A673 (cell line): ENCODE results near the gene FUT8. TPM values are rescaled to one million over a fixed set of nuclear protein-coding genes. Genes with fewer than 3 reads are reported as not detected.

Source experiments
- BruUV-seq: library from RNA; stranded (reverse); fragments of 400-500 nt; replicated peaks from 2 replicates; lab custom pipeline; 2021; lab: Mats Ljungman, UMichigan
- CTCF ChIA-PET: fragments of 300-600 bp; sonication (Branson Sonifier 250); formaldehyde crosslinking; loops from one replicate; lab custom pipeline; 2022; ENCODE audit warnings: antibody characterized with exemption; lab: Charles Lee
- POLR2A ChIA-PET: fragments of 300-600 bp; sonication (Branson Sonifier 250); formaldehyde crosslinking; loops from one replicate; lab custom pipeline; 2022; ENCODE audit warnings: antibody characterized with exemption; ENCODE audit not compliant: low non-redundant PET; lab: Charles Lee
- DNase-seq: peaks from one replicate; pipeline ENCODE4 v3.0.0-alpha.2; 2015; ENCODE audit warnings: low spot score
- H3K27ac ChIP-seq: fragments of 200-600 bp; sonication (generic); 2 replicates; pipeline ENCODE4 v1.5.1; 2016; ENCODE audit warnings: mixed run types, low read depth, mild to moderate bottlenecking, mixed read lengths, antibody characterized with exemption, low read length; ENCODE audit not compliant: poor library complexity, severe bottlenecking
- H3K27me3 ChIP-seq: fragments of 200-600 bp; sonication (generic); replicated peaks from 2 replicates; pipeline ENCODE4 v1.6.1; 2017; ENCODE audit warnings: mixed run types, low read depth, mild to moderate bottlenecking, mixed read lengths, antibody characterized with exemption, low read length; ENCODE audit not compliant: insufficient read depth, poor library complexity
- H3K36me3 ChIP-seq: fragments of 200-600 bp; sonication (generic); 2 replicates; pipeline ENCODE4 v1.6.1; 2016; ENCODE audit warnings: mixed run types, mild to moderate bottlenecking, mixed read lengths, antibody characterized with exemption, low read length; ENCODE audit not compliant: insufficient read depth, poor library complexity, severe bottlenecking
- H3K4me1 ChIP-seq: fragments of 200-600 bp; sonication (generic); 2 replicates; pipeline ENCODE4 v1.6.1; 2017; ENCODE audit warnings: mixed run types, mild to moderate bottlenecking, mixed read lengths, antibody characterized with exemption, low read length; ENCODE audit not compliant: insufficient read depth, poor library complexity, severe bottlenecking
- H3K4me3 ChIP-seq: fragments of 200-600 bp; sonication (generic); 2 replicates; pipeline ENCODE4 v1.5.1; 2016; ENCODE audit warnings: low read depth, mixed run types, mild to moderate bottlenecking, mixed read lengths, low read length; ENCODE audit not compliant: poor library complexity, severe bottlenecking
- H3K9me3 ChIP-seq: fragments of 200-600 bp; sonication (generic); 2 replicates; pipeline ENCODE4 v1.6.1; 2016; ENCODE audit warnings: mixed run types, low read depth, mild to moderate bottlenecking, mixed read lengths, antibody characterized with exemption, low read length; ENCODE audit not compliant: poor library complexity, severe bottlenecking
- CTCF ChIP-seq: fragments of 300-800, 200-600 bp; sonication (generic); conservative IDR thresholded peaks from 2 replicates; pipeline ENCODE4 v1.5.1; 2017; ENCODE audit warnings: low read depth, mild to moderate bottlenecking, antibody characterized with exemption, low read length, moderate library complexity, mixed read lengths
- EZH2 ChIP-seq: fragments of 200-600 bp; sonication (generic); IDR thresholded peaks from 2 replicates; pipeline ENCODE4 v1.6.1; 2017; ENCODE audit warnings: borderline replicate concordance, low read depth, mild to moderate bottlenecking, mixed read lengths, antibody characterized with exemption, low read length; ENCODE audit not compliant: poor library complexity, severe bottlenecking
- intact Hi-C: fragments of 100-400 bp; cut with micrococcal nuclease; formaldehyde crosslinking; loops from one replicate; pipeline ENCODE4 v1.10.0; 2022; ENCODE audit not compliant: unreplicated experiment
- total RNA-seq: library from RNA; stranded (reverse); gene quantifications from 2 replicates; pipeline ENCODE4 v1.2.3, GENCODE V29; 2021

The FUT8 gene
- total RNA-seq, 1 experiment from 2014 or later = 11.0 TPM

GRCh38 chr14:65664436-65664835, 251.9 kb downstream of the FUT8 start:
- DNase-seq = no peak
- intact Hi-C loops = no loop called here
- ChIA-PET POLR2A (no interaction called here), CTCF (no interaction called here)
- TF ChIP-seq EZH2 = no peak
- TF ChIP-seq CTCF = no peak
- no TSS peak for BruUV-seq
- no peaks in the 10 kb centered on the region for H3K36me3 ChIP-seq
- no peak overlapping the region for H3K27ac ChIP-seq
- no peaks in the 10 kb centered on the region for H3K4me1 ChIP-seq
- no peaks in the 10 kb centered on the region for H3K9me3 ChIP-seq
- no peak overlapping the region for H3K4me3 ChIP-seq
- no peaks in the 10 kb centered on the region for H3K27me3 ChIP-seq

- CTCF ChIA-PET = no interaction called here
- Histone ChIP-seq H3K4me3 (no peak overlapping the region), H3K36me3 (no peaks in the 10 kb centered on the region), H3K9me3 (no peaks in the 10 kb centered on the region), H3K4me1 (no peaks in the 10 kb centered on the region), H3K27ac (no peak overlapping the region), H3K27me3 (no peaks in the 10 kb centered on the region)
- no peak for DNase-seq
- POLR2A ChIA-PET = no interaction called here
- intact Hi-C loops = no loop called here
- BruUV-seq = no TSS peak
- TF ChIP-seq CTCF = no peak
- no peak for TF ChIP-seq EZH2
Measured at GRCh38 chr14:65676361-65677014, 264.0 kb downstream of the FUT8 start.

GRCh38 chr14:65685572-65685971, 273.0 kb downstream of the FUT8 start:
- Histone ChIP-seq H3K27ac (no peak overlapping the region), H3K4me1 (no peaks in the 10 kb centered on the region), H3K4me3 (no peak overlapping the region), H3K9me3 (no peaks in the 10 kb centered on the region), H3K27me3 (no peaks in the 10 kb centered on the region), H3K36me3 (no peaks in the 10 kb centered on the region)
- no TSS peak for BruUV-seq
- intact Hi-C loops = no loop called here
- no peak for TF ChIP-seq EZH2
- TF ChIP-seq CTCF = no peak
- ChIA-PET CTCF (no interaction called here), POLR2A (no interaction called here)
- DNase-seq = no peak
